Measurements from ENCODE around the gene TMC2.

DNA sequence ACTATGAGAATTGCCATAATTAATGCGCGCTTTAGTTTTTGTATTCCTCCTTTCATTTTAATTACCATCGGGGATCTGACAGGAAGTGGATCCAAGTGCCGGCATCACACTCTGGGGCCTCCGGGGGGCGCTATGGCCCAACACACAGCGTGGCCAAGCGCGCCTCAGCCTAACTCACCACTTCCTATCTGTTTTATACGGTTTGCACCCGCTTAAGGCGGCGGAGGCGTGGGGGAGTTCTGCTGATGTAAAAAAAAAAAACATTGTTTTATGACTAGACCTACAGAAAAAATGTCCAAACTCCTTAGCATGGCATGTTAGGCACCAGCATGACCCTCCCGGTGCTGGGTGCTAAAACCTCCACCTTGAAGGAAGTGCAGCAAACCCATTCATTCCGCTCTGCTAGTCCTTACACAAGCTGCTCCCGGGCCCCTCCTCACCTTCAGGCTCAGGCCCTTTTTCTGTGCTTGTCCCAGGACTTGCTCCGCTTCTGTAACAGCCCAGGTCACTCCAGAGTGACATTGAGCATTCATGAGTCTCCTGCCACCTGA lies 151.7 kb downstream of the TMC2 start:
- TF ChIP-seq, protein P1, sequence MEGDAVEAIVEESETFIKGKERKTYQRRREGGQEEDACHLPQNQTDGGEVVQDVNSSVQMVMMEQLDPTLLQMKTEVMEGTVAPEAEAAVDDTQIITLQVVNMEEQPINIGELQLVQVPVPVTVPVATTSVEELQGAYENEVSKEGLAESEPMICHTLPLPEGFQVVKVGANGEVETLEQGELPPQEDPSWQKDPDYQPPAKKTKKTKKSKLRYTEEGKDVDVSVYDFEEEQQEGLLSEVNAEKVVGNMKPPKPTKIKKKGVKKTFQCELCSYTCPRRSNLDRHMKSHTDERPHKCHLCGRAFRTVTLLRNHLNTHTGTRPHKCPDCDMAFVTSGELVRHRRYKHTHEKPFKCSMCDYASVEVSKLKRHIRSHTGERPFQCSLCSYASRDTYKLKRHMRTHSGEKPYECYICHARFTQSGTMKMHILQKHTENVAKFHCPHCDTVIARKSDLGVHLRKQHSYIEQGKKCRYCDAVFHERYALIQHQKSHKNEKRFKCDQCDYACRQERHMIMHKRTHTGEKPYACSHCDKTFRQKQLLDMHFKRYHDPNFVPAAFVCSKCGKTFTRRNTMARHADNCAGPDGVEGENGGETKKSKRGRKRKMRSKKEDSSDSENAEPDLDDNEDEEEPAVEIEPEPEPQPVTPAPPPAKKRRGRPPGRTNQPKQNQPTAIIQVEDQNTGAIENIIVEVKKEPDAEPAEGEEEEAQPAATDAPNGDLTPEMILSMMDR (IDR thresholded peaks at IDR 0.05), result peak in 5 of 6 experiments; percentile 13 to 61 (median 48)
- no peak for TF ChIP-seq POLR2A (IDR thresholded peaks at IDR 0.05)
